Activated naive CD8-positive, alpha-beta T cell treated with anti-CD3 and anti-CD28 coated beads, Interleukin-2, amount 50 U/mL, for 24 hours (primary cell): ENCODE measurements around the gene SLC39A2.
"Not testable (repeated sequence)": the region's sequence is repeated elsewhere in the genome, so short reads cannot be mapped to it uniquely, and the experiment has no call there.

ENCODE experiments used
- ATAC-seq: fragments of 150-1000 bp; cut with Tn5 transposase; one replicate; pipeline ENCODE4 v1.10.0; 2021
- DNase-seq: peaks from one replicate; pipeline ENCODE4 v3.0.0; 2021
- H3K27ac Mint-ChIP-seq: one replicate; pipeline ENCODE4 v1.8.0; 2021; ENCODE audit warnings: mild to moderate bottlenecking, mixed read lengths
- H3K27me3 Mint-ChIP-seq: one replicate; pipeline ENCODE4 v1.8.0; 2021; ENCODE audit warnings: mixed read lengths
- H3K36me3 Mint-ChIP-seq: one replicate; pipeline ENCODE4 v1.8.0; 2021; ENCODE audit warnings: low read depth, mixed read lengths
- H3K4me1 Mint-ChIP-seq: one replicate; pipeline ENCODE4 v1.8.0; 2021; ENCODE audit warnings: mixed read lengths
- H3K4me3 Mint-ChIP-seq: one replicate; pipeline ENCODE4 v1.8.0; 2021; ENCODE audit warnings: mild to moderate bottlenecking, moderate library complexity, mixed read lengths
- H3K9me3 Mint-ChIP-seq: one replicate; pipeline ENCODE4 v1.8.0; 2021; ENCODE audit warnings: mixed read lengths

The SLC39A2 gene

DNA sequence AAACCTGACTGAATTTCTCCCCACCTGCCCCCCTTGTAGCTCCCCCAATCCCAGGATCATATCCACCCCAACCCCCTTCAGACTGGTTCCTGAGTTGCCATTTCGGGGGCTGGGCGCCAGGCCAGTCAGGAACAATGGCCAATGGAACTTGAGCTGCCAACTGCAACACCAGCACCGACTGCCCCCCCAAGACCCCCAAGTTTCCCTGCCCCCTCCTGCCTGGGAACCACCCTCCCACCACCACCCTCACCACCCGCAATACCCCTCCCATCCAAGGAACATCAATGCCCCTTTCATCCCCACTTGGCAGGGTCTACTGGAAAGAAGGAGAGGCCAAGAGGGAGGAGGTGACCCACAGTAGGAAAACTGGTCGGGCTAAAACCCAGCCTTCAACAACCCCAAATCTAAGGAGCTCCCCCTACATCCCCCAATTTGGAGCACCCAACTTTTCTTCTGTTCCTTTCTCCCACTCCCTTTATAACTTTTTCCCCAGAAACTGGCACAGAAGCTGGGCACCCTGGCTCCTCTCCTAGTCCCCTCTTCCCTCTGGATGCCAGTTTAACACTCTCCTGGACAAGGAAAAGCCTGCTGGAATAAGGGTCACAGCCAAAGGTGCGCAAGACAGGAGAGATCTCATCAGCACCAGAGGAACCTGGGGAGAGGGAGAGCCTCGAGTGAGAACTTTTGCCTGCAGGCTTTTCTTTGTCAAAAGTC, 27.3 kb downstream of the SLC39A2 start:
- H3K4me1 Mint-ChIP-seq = peaks cover 11% of the 10 kb centered on the region
- H3K9me3 Mint-ChIP-seq = no peaks in the 10 kb centered on the region
- no peak overlapping the region for H3K27ac Mint-ChIP-seq
- DNase-seq (no peak), ATAC-seq (no peak)
- H3K27me3 Mint-ChIP-seq = peaks cover 8% of the 10 kb centered on the region
- no peaks in the 10 kb centered on the region for H3K36me3 Mint-ChIP-seq
- H3K4me3 Mint-ChIP-seq = no peak overlapping the region

DNA sequence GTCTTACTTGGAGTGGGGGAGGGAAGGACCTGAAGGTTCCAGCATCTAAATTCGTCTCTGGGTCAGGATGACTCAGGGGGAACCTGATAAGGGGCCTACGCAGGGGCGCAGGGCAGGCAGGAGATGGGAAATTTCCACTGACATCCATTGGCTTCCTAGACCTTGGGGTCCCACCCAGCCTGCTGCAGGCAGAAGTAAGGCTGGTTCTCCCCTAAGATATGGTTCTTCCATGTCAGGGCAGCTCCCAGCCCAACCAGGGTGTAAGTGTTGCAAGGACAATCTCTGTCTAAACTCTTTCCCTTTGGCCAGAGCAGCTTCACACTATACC, 27.9 kb downstream of the SLC39A2 start:
- H3K27me3 Mint-ChIP-seq = peaks cover 8% of the 10 kb centered on the region
- no peak overlapping the region for H3K27ac Mint-ChIP-seq
- DNase-seq (no peak), ATAC-seq (no peak)
- H3K9me3 Mint-ChIP-seq = no peaks in the 10 kb centered on the region
- H3K4me3 Mint-ChIP-seq = no peak overlapping the region
- H3K36me3 Mint-ChIP-seq = no peaks in the 10 kb centered on the region
- peaks cover 11% of the 10 kb centered on the region for H3K4me1 Mint-ChIP-seq

DNA sequence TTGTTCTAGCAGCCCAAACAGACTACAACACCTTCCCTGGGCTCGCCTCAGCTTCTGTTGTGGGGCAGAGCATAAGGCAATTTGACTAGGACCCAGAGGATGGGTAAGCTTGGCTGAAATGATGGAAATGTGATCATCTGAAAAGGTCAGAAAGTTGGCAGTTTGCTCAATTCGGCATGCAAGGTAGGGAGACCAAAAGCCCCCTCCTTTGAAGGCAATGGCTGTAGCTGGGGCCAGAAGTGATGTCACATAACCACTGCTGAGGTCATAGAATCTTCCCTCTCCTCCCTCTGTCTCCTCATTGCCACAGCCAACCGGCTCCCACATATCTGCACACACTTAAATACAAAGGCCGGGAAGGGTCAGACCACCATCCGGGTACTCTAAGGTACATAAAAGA, 30.8 kb downstream of the SLC39A2 start, which contains the start of gene TPPP2:
Gene TPPP2 (plus strand): TSS at position 301 of the 400 bp plus-strand sequence. CDS start 365 bp downstream, outside the sequence.
- Mint-ChIP-seq H3K36me3 (no peaks in the 10 kb centered on the region), H3K27me3 (no peaks in the 10 kb centered on the region), H3K27ac (no peak within 1 kb of the TSS), H3K4me3 (no peak within 1 kb of the TSS), H3K9me3 (no peaks in the 10 kb centered on the region), H3K4me1 (no peaks in the 10 kb centered on the region)
- DNase-seq (no peak), ATAC-seq (no peak)

GRCh38 chr14:21030531-21030930, 31.4 kb downstream of the SLC39A2 start:
- Mint-ChIP-seq H3K4me3 (no peak overlapping the region), H3K27ac (no peak overlapping the region), H3K4me1 (no peaks in the 10 kb centered on the region), H3K9me3 (no peaks in the 10 kb centered on the region), H3K36me3 (no peaks in the 10 kb centered on the region), H3K27me3 (no peaks in the 10 kb centered on the region)
- DNase-seq (no peak), ATAC-seq (no peak)

- no peaks in the 10 kb centered on the region for H3K27me3 Mint-ChIP-seq
- no peak for DNase-seq
- H3K4me3 Mint-ChIP-seq = no peak overlapping the region
- no peaks in the 10 kb centered on the region for H3K9me3 Mint-ChIP-seq
- ATAC-seq = no peak
- H3K36me3 Mint-ChIP-seq = no peaks in the 10 kb centered on the region
- no peak overlapping the region for H3K27ac Mint-ChIP-seq
- no peaks in the 10 kb centered on the region for H3K4me1 Mint-ChIP-seq
Measured at GRCh38 chr14:21032326-21033132, 33.4 kb downstream of the SLC39A2 start.

DNA sequence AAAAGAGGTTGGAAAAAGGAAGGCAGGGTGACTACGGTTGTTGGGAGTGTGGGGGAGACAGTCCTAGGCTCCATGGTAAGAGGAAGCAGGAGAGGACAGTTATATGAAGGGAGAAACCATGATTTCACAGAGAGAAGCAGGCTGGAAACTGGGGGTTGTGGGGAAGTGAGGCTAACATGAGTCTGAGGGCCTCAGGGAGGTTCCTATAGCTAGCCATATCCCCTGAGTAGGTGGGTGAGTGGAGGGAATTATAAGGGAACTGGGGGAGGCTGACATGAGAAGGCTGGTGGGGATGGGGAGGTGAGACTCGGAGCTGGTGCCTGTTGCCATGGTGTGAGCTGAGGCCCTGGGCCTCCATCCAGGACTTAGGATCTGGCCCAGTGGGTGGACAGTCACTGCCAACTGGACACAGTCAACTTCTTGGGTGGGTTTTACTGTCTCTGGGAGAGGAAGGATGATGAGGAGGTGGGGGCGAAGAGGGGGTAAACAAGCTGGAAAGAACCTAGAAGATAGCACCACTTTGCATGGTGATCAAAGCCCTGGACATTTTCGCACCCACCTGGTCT, 34.1 kb downstream of the SLC39A2 start:
- Mint-ChIP-seq H3K27me3 (no peaks in the 10 kb centered on the region), H3K4me1 (no peaks in the 10 kb centered on the region), H3K27ac (no peak overlapping the region), H3K36me3 (no peaks in the 10 kb centered on the region), H3K9me3 (no peaks in the 10 kb centered on the region), H3K4me3 (no peak overlapping the region)
- ATAC-seq = no peak
- no peak for DNase-seq

DNA sequence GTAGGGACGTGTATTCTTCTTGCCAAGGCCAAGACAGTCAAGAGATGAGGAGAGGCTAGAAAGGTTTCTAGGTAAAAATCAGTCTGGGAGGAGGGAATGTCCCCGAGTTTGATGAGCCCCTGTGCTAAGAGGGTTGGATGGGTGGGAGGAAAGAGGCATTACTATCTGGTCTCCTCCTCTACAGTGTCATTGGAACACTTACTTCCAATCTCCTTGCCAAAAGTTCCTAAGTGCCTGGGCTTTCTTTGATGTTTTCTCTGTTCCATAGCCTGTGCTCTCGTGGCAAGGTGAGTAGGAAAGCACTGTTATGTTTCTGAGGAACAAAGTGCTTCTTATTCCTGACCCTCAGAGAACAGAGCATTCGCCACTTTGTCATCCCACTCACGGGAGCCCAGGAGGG, 35.6 kb downstream of the SLC39A2 start, which contains the start of gene RNASE13:
Gene RNASE13 (minus strand): TSS at position 101 of the 400 bp plus-strand sequence. CDS start 519 bp downstream, outside the sequence.
- H3K9me3 Mint-ChIP-seq = no peaks in the 10 kb centered on the region
- ATAC-seq (no peak), DNase-seq (no peak)
- no peak within 1 kb of the TSS for H3K4me3 Mint-ChIP-seq
- no peak within 1 kb of the TSS for H3K27ac Mint-ChIP-seq
- no peaks in the 10 kb centered on the region for H3K4me1 Mint-ChIP-seq
- H3K36me3 Mint-ChIP-seq = no peaks in the 10 kb centered on the region
- H3K27me3 Mint-ChIP-seq = no peaks in the 10 kb centered on the region

- H3K4me3 Mint-ChIP-seq = no peak overlapping the region
- H3K4me1 Mint-ChIP-seq = no peaks in the 10 kb centered on the region
- no peak for DNase-seq
- H3K27me3 Mint-ChIP-seq = peaks cover under 1% of the 10 kb centered on the region
- H3K27ac Mint-ChIP-seq = no peak overlapping the region
- no peaks in the 10 kb centered on the region for H3K9me3 Mint-ChIP-seq
- ATAC-seq = no peak
- no peaks in the 10 kb centered on the region for H3K36me3 Mint-ChIP-seq
Measured at GRCh38 chr14:21036751-21037150, 37.7 kb downstream of the SLC39A2 start.

DNA sequence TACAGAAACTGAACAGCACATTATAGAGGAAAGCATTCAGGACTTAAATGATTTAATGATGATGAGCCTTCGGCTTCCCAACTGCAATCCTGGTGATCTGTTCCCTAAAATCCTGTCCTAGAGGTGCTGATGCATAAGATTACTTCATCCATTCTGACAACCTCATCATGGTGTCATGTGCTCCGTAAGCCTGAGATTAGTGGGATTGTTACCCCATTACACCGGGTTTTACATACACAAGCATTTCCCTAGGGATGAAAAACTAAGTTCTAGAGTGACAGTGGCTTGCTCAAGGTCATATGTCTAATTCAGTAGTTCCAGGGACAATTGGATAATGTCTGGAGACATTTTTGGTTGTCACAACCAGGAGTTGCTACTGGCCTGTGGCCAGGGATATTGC, 38.1 kb downstream of the SLC39A2 start:
- Mint-ChIP-seq H3K27me3 (peaks cover 4% of the 10 kb centered on the region), H3K4me1 (no peaks in the 10 kb centered on the region), H3K36me3 (no peaks in the 10 kb centered on the region), H3K9me3 (no peaks in the 10 kb centered on the region), H3K4me3 (no peak overlapping the region), H3K27ac (no peak overlapping the region)
- DNase-seq = no peak
- ATAC-seq = no peak

- H3K27me3 Mint-ChIP-seq = peaks cover 10% of the 10 kb centered on the region
- no peak for ATAC-seq
- H3K27ac Mint-ChIP-seq = no peak overlapping the region
Measured at GRCh38 chr14:21038441-21039422, 39.6 kb downstream of the SLC39A2 start.

DNA sequence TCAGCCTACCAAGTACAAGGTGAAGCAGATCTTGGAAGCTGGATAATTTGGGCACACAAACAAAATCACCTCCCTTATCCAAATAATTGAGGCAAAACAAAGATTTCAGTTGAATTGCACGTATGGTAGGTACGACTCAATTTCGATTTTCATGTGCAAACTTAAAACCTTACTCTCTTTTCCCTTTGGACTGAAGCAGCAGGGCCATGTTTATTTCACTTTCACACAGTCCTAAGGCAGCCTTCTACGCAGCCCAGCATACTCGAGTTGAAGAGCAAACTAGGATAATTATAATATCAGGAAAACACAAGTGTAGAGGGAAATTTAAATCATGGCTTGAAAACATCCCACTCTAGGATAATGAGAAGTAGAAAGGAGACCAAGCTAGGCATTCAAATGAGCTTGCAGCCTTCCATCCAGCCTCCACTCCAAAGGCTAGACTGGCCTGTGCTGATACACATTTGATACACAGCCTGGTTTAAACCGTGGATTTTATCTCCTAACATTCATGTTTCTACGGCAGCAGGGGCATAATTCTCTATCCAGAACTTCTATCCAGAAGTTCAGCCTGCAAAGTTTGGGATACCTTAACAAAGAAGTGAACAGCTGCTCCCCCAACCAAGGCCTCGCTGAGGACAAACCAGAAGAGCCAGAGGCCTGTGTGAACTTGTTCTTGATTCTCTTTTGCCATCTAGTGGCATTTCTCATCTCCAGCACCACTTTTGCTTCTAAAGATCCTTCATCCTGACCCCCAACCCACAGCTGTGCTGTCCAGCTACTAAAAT, 40.7 kb downstream of the SLC39A2 start:
- Mint-ChIP-seq H3K4me1 (peaks cover 7% of the 10 kb centered on the region), H3K9me3 (no peaks in the 10 kb centered on the region), H3K27ac (no peak overlapping the region), H3K27me3 (peaks cover 14% of the 10 kb centered on the region), H3K36me3 (no peaks in the 10 kb centered on the region), H3K4me3 (no peak overlapping the region)
- no peak for DNase-seq
- ATAC-seq = peak; percentile 57

More at GRCh38 chr14:21038441-21039422, 39.6 kb downstream of the SLC39A2 start:
- DNase-seq = no peak
- Mint-ChIP-seq H3K36me3 (no peaks in the 10 kb centered on the region), H3K4me3 (no peak overlapping the region), H3K4me1 (peaks cover 2% of the 10 kb centered on the region), H3K9me3 (no peaks in the 10 kb centered on the region)

DNA sequence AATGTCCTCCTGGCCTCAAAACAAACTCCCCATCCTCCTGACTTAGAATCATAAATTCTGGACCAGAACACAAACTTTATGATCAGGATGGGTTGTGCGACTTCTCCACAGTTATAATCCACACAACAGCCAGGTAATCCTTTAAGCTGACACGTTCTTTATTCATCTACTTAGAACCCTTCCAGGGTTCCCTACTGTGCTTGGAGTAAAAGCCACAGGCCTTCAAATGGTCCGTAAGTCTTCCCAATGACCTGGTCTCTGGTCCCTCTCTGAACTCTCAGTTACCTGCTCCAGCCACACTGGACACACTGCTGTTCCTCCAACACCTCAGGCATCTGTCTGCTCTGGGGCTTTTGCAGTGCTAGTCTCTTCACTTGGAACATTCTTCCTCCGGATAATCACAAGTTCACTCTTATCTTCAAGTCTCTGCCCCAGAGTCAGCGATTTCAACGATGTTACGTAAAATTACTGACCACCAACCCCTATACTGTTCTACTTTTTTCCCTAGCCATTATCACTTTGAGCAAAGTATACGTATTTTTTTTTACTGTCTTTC, 41.4 kb downstream of the SLC39A2 start:
- Mint-ChIP-seq H3K4me3 (no peak overlapping the region), H3K9me3 (no peaks in the 10 kb centered on the region), H3K27ac (no peak overlapping the region), H3K27me3 (peaks cover 19% of the 10 kb centered on the region), H3K36me3 (no peaks in the 10 kb centered on the region), H3K4me1 (peaks cover 7% of the 10 kb centered on the region)
- DNase-seq (no peak), ATAC-seq (no peak)

DNA sequence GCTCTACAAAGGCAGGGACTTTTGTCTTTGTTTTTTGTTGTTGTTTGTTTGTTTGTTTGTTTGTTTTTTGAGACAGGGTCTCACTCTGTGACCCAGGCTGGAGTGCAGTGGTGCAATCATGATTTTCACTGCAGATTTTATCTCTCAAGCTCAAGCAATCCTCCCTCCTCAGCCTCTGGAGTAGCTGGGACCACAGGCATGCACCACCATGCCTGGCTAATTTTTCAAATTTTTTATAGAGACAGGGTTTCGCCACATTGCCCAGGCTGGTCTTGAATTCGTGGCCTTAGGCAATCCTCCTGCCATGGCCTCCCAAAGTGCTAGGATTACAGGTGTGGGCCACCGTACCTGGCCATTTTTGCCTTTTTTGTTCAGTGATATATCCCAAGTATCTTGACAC, 41.8 kb downstream of the SLC39A2 start:
- H3K4me1 Mint-ChIP-seq, H3K9me3 Mint-ChIP-seq, H3K36me3 Mint-ChIP-seq, DNase-seq, H3K27ac Mint-ChIP-seq, ATAC-seq, H3K4me3 Mint-ChIP-seq: not testable (repeated sequence)
- H3K27me3 Mint-ChIP-seq = peaks cover 19% of the 10 kb centered on the region
